IPS-15b (cell line): Measurements from ENCODE around the gene CCSER1.
"Not testable (repeated sequence)": the region's sequence is repeated elsewhere in the genome, so short reads cannot be mapped to it uniquely, and the experiment has no call there.

ENCODE experiments used
- H3K27me3 ChIP-seq: one replicate; pipeline ENCODE4 v1.6.1; 2013; ENCODE audit warnings: low read length; ENCODE audit not compliant: control insufficient read depth, insufficient read depth
- H3K36me3 ChIP-seq: one replicate; pipeline ENCODE4 v1.6.1; 2013; ENCODE audit warnings: low read length; ENCODE audit not compliant: control insufficient read depth, insufficient read depth
- H3K4me1 ChIP-seq: one replicate; pipeline ENCODE4 v1.6.1; 2013; ENCODE audit warnings: mild to moderate bottlenecking, low read length; ENCODE audit not compliant: control insufficient read depth, insufficient read depth
- H3K4me3 ChIP-seq: one replicate; pipeline ENCODE4 v1.5.1; 2013; ENCODE audit warnings: low read depth, low read length
- H3K9ac ChIP-seq: one replicate; pipeline ENCODE4 v1.6.1; 2013; ENCODE audit warnings: low read depth, mild to moderate bottlenecking, low read length
- H3K9me3 ChIP-seq: one replicate; pipeline ENCODE4 v1.6.1; 2013; ENCODE audit warnings: mild to moderate bottlenecking, low read length; ENCODE audit not compliant: control insufficient read depth, insufficient read depth

CCSER1 gene

DNA sequence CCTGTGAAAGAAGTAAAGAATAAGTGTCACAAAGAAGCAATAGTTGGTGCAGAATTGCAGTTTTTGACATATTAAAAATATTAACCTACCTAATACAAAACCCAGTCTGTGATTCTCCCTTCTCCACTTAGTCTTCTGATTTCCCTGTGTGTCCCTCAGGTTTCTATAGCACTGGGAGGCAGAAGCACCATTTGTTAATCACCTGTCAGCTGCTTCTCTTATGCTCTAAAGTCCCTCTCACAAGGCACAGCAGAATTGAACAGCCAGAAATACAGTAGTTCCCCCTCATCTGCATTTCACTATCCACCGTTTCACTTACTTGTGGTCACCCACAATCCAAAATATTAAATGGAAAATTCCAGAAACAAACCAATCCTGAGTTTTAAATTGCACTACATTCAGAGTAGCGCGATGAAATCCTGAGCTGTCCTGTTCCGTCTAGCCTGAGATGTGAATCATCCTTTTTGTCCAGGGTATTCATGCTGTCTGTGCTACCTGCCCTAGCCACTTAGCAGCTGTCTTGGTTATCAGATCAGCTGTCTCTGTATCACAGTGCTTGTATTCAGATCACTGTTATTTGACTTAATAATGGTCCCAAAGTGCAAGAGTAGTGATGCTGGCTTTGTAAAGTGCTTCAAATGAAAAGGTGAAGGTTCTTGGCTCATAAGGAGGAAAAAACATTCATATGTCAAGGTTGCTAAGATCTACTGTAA lies 1192.5 kb downstream of the CCSER1 start:
- H3K9ac ChIP-seq = no peak overlapping the region
- no peaks in the 10 kb centered on the region for H3K36me3 ChIP-seq
- no peaks in the 10 kb centered on the region for H3K4me1 ChIP-seq
- H3K4me3 ChIP-seq = no peak overlapping the region
- no peaks in the 10 kb centered on the region for H3K9me3 ChIP-seq
- H3K27me3 ChIP-seq = no peaks in the 10 kb centered on the region

GRCh38 chr4:91322961-91323360 lies 1195.8 kb downstream of the CCSER1 start:
- Histone ChIP-seq H3K27me3 (no peaks in the 10 kb centered on the region), H3K4me3 (no peak overlapping the region), H3K4me1 (no peaks in the 10 kb centered on the region), H3K9me3 (peaks cover 14% of the 10 kb centered on the region), H3K36me3 (no peaks in the 10 kb centered on the region), H3K9ac (no peak overlapping the region)

DNA sequence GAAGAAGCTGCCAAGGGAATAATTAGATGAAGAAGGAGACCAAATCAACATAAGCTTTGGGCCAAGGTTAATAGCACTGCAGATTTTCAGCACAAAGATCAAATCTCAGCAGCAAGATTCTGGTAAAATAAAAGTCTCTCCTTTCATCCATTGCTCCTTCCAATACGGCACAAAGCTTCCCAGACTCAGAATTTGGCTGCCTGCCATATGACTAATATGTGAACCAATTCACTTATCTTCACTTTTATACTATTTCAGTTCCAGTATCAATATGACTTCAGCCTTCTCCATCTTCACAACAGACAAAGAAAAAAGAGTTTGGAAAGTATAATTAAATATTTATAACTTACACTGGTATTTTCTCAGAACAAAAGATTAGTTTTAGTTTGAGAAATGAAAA lies 1198.3 kb downstream of the CCSER1 start:
- Histone ChIP-seq H3K9ac (no peak overlapping the region), H3K4me1 (no peaks in the 10 kb centered on the region), H3K9me3 (peaks cover 14% of the 10 kb centered on the region), H3K27me3 (no peaks in the 10 kb centered on the region), H3K36me3 (no peaks in the 10 kb centered on the region), H3K4me3 (no peak overlapping the region)

- H3K27me3 ChIP-seq, H3K4me1 ChIP-seq, H3K9ac ChIP-seq, H3K4me3 ChIP-seq, H3K36me3 ChIP-seq: not testable (repeated sequence)
- H3K9me3 ChIP-seq = peaks cover 14% of the 10 kb centered on the region
Measured at GRCh38 chr4:91326167-91326566, 1199.0 kb downstream of the CCSER1 start.

DNA sequence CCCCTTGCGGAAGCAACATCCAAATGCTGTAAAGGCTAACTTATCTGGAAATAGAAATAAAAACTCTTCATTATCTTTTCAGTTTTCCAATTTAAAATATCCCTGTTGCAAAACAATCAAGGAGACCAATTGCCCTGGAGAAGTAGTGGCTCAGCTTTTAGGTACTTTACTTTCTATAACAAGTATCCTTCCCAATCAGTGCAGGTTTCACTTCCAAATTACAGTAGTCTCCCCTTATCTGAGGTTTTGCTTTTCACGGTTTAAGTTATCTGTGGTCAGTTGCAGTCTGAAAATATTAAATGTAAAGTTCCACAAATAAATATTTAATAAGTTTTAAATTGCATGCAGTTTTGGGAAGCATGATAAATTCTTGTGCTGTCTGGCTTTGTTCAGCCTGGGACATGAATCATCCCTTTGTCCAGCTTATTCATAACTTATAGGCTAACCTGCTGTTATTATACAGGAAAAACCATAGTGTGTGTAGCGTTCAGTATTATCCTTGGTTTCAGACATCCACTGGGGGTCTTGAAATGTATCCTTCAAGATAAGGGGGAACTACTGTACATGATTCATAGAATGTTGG lies 1203.5 kb downstream of the CCSER1 start:
- Histone ChIP-seq H3K4me1 (no peaks in the 10 kb centered on the region), H3K9me3 (peaks cover 14% of the 10 kb centered on the region), H3K27me3 (no peaks in the 10 kb centered on the region), H3K9ac (no peak overlapping the region), H3K36me3 (no peaks in the 10 kb centered on the region), H3K4me3 (no peak overlapping the region)

DNA sequence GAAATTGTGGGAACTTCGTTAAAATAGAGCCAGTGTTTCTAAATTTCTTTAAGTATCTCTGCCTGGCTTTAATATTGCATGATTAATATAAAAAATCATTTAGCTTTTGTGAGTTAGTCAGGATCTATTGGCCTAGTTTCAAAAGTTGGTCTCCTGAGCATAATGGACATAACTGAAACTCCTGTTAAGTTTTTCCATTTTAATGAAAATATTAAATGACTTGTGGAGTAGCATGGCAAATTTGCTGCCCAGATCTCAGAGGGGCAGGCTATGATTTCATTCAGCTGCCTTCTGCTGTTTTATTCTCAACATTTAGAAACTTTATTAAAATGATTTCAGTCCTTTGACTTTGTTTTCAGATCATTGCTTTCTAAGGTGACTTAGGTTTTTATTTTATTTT lies 1213.6 kb downstream of the CCSER1 start:
- Histone ChIP-seq H3K4me3 (no peak overlapping the region), H3K4me1 (no peaks in the 10 kb centered on the region), H3K9me3 (no peaks in the 10 kb centered on the region), H3K36me3 (no peaks in the 10 kb centered on the region), H3K9ac (no peak overlapping the region), H3K27me3 (no peaks in the 10 kb centered on the region)

DNA sequence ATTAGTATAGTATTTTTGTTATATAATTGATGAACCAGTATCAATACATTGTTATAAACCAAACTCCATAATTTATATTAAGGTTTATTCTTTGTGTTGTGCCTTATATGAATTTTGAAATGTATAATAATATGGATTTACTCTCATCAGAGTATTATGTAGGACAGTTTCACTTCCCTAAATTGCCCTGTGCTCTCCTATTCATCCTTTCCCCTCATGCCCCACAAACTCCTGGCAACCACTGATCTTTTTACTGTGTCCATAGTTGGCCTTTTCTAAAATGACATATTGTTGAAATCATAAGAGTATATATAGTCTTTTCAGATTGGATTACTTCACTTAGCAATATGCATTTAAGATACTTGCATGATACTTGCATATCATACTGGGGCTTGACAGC lies 1218.4 kb downstream of the CCSER1 start:
- Histone ChIP-seq H3K36me3 (no peaks in the 10 kb centered on the region), H3K4me1 (no peaks in the 10 kb centered on the region), H3K4me3 (no peak overlapping the region), H3K27me3 (no peaks in the 10 kb centered on the region), H3K9me3 (no peaks in the 10 kb centered on the region), H3K9ac (no peak overlapping the region)

GRCh38 chr4:91356496-91356895 lies 1229.3 kb downstream of the CCSER1 start:
- H3K4me1 ChIP-seq, H3K36me3 ChIP-seq, H3K9me3 ChIP-seq, H3K4me3 ChIP-seq, H3K27me3 ChIP-seq, H3K9ac ChIP-seq: not testable (repeated sequence)

GRCh38 chr4:91358016-91358415 lies 1230.8 kb downstream of the CCSER1 start:
- H3K9me3 ChIP-seq, H3K9ac ChIP-seq, H3K27me3 ChIP-seq, H3K4me3 ChIP-seq, H3K36me3 ChIP-seq, H3K4me1 ChIP-seq: not testable (repeated sequence)

GRCh38 chr4:91358621-91359020 lies 1231.4 kb downstream of the CCSER1 start:
- H3K9me3 ChIP-seq, H3K9ac ChIP-seq, H3K4me1 ChIP-seq, H3K36me3 ChIP-seq, H3K27me3 ChIP-seq, H3K4me3 ChIP-seq: not testable (repeated sequence)

DNA sequence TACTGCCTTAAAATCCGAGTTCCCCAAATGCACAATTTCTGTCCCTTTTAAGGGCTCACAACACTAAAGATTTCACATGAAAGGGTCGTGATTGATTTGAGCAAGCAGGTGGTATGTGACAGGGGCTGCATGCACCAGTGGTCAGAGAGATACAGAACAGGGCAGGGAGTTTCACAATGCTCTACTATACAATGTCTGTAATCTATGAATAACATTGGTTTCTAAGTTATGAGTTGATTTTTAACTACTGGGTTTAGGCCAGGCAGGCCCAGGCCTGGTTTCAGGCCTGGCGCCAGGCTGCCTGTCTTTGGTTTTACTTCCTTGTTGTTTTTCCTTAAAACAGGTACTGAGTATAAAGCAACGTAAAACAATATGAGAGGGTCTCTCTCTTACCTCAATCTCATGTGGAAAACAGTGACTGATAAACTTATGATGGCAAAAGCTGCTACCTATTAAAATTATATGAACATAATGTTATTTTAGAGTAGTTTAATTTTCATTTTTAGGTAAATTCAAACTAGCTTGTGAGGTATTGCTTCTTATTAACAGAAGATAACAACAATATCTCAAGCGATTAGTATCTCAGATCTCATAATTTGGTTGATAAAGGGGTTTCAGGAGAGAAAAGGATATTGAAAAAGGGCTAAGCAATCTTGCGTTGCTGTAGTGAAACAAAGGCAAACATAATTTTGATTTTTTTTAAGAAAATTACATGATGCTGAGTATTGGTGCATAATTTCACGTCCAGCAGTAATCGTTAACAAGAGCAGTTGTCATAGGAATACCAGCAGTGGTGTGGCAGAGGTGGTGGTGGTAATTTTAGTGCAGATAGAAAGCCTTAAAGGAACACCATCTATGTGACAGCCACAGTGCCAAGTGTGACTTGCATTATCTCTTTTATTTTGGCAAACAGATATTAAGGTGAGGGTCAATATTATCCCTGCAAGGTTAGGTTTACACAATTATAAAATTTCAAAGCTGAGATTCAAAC lies 1232.1 kb downstream of the CCSER1 start:
- no peaks in the 10 kb centered on the region for H3K27me3 ChIP-seq
- H3K4me1 ChIP-seq = no peaks in the 10 kb centered on the region
- H3K9me3 ChIP-seq = no peaks in the 10 kb centered on the region
- H3K4me3 ChIP-seq = no peak overlapping the region
- H3K9ac ChIP-seq = no peak overlapping the region
- H3K36me3 ChIP-seq = no peaks in the 10 kb centered on the region

GRCh38 chr4:91362125-91362524 lies 1234.9 kb downstream of the CCSER1 start:
- no peak overlapping the region for H3K9ac ChIP-seq

More at GRCh38 chr4:91362125-91362524, 1234.9 kb downstream of the CCSER1 start:
- H3K36me3 ChIP-seq = no peaks in the 10 kb centered on the region
- no peaks in the 10 kb centered on the region for H3K9me3 ChIP-seq
- no peaks in the 10 kb centered on the region for H3K27me3 ChIP-seq
- no peak overlapping the region for H3K4me3 ChIP-seq
- no peaks in the 10 kb centered on the region for H3K4me1 ChIP-seq
